ENCODE data around the gene CENPU. TPM values are rescaled to one million over a fixed set of nuclear protein-coding genes. Genes with fewer than 3 reads are reported as not detected.
"Not testable (repeated sequence)": the region's sequence is repeated elsewhere in the genome, so short reads cannot be mapped to it uniquely, and the experiment has no call there.

The CENPU gene
- total RNA-seq, 1 donor, result 4.6 TPM

DNA sequence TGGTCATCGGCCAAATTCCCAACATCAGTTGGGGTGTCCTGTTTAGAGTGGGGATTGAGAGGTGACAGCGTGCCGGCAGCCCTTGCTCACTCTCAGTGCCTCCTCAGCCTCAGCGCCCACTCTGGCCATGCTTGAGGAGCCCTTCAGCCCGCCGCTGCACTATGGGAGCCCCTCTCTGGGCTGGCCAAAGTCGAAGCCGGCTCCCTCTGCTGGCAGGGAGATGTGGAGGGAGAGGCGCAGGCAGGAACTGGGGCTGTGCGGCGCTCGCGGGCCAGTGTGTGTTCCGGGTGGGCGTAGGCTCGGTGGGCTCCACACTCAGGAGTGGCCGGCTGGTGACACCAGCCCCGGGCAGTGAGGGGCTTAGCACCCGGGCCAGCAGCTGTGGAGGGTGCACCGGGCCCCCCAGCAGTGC is 7.1 kb upstream of the CENPU start:
- H3K4me1 ChIP-seq (ENCODE audit: insufficient read depth, low read length), result peaks cover 23% of the 10 kb centered on the region
- no peaks in the 10 kb centered on the region for H3K27me3 ChIP-seq (ENCODE audit: insufficient read depth, low read length)
- H3K4me3 ChIP-seq (ENCODE audit: low read length), result no peak overlapping the region
- H3K9me3 ChIP-seq (ENCODE audit: low read depth, low read length), result no peaks in the 10 kb centered on the region

GRCh38 chr4:184739575-184739974 is 5.7 kb upstream of the CENPU start:
- not testable (repeated sequence) for H3K9me3 ChIP-seq (ENCODE audit: low read depth, low read length); H3K4me3 ChIP-seq (ENCODE audit: low read length); H3K27me3 ChIP-seq (ENCODE audit: insufficient read depth, low read length)
- peaks cover 17% of the 10 kb centered on the region for H3K4me1 ChIP-seq (ENCODE audit: insufficient read depth, low read length)

GRCh38 chr4:184734758-184735157 is 862 bp upstream of the CENPU start:
- Histone ChIP-seq H3K4me3 (ENCODE audit: low read length) (peak overlapping the region; percentile 68), H3K4me1 (ENCODE audit: insufficient read depth, low read length) (peaks cover 23% of the 10 kb centered on the region)

DNA sequence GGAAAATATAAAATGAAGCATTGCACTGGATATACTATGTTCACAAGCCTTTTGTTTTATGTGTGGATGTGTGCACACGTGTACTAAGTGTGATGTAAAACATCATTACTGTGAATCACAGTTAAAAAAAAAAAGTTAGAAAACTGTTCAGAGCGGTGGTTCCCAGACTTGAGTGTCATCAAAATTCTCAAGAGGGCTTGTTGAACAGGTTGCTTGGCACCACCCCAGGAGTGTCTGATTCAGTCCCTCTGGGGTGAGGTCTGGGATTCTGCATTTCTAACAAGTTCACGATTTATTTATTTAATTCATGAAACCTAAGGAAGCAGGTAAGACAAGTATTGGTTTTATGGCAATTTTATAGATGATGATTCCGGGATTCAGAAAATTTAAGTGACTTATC is 1.8 kb downstream of the CENPU start:
- no peaks in the 10 kb centered on the region for H3K9me3 ChIP-seq (ENCODE audit: low read depth, low read length)
- H3K4me1 ChIP-seq (ENCODE audit: insufficient read depth, low read length), result peaks cover 15% of the 10 kb centered on the region
- no peaks in the 10 kb centered on the region for H3K27me3 ChIP-seq (ENCODE audit: insufficient read depth, low read length)
- H3K4me3 ChIP-seq (ENCODE audit: low read length), result no peak overlapping the region

More at GRCh38 chr4:184734758-184735157, 862 bp upstream of the CENPU start:
- H3K27me3 ChIP-seq (ENCODE audit: insufficient read depth, low read length), result no peaks in the 10 kb centered on the region
- H3K9me3 ChIP-seq (ENCODE audit: low read depth, low read length), result no peaks in the 10 kb centered on the region

DNA sequence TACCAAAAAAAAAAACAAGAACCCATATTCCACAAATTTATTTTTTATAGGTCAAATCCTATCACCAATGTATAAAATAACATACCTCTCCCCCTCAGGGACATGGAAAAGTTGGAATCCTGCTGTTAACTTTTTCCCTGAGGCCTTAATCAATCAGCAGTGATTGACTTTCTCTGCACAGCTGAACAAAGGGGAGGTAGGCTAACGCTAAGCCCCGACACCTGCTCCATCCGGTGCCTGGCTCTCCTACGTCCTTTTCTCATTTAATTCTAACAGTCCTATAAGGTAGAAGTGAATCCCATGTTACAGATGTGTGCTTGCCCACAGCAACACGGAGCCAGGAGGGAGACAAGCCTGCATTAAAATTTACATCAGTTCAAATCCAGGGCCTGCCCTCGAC is 2.8 kb downstream of the CENPU start:
- Histone ChIP-seq H3K27me3 (ENCODE audit: insufficient read depth, low read length) (no peaks in the 10 kb centered on the region), H3K4me3 (ENCODE audit: low read length) (no peak overlapping the region), H3K9me3 (ENCODE audit: low read depth, low read length) (no peaks in the 10 kb centered on the region), H3K4me1 (ENCODE audit: insufficient read depth, low read length) (peaks cover 15% of the 10 kb centered on the region)

DNA sequence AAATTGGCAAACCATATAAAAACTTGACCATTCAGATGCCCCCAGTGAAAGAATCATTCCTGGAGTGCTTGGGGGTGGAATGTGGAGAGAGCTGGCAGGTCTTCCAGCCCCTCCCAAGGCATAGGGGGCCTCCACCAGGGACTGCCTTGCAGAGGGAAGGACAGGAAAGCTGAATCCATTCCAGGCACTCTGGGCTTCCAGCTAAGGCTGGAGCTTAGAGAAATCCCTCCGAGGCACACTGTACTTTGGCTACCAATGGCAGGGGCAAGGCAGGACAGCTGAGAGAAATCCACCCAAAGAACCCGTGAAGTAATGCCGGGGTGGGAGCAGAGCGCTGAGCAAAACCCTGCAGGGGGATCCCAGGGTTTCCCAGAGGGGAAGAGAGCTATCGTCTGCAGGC is 4.0 kb downstream of the CENPU start:
- Histone ChIP-seq H3K27me3 (ENCODE audit: insufficient read depth, low read length) (no peaks in the 10 kb centered on the region), H3K4me1 (ENCODE audit: insufficient read depth, low read length) (peaks cover 15% of the 10 kb centered on the region), H3K4me3 (ENCODE audit: low read length) (no peak overlapping the region), H3K9me3 (ENCODE audit: low read depth, low read length) (no peaks in the 10 kb centered on the region)

- Histone ChIP-seq H3K4me1 (ENCODE audit: insufficient read depth, low read length) (peaks cover 15% of the 10 kb centered on the region), H3K4me3 (ENCODE audit: low read length) (no peak overlapping the region), H3K27me3 (ENCODE audit: insufficient read depth, low read length) (no peaks in the 10 kb centered on the region), H3K9me3 (ENCODE audit: low read depth, low read length) (no peaks in the 10 kb centered on the region)
Measured at GRCh38 chr4:184728858-184729257, 5.0 kb downstream of the CENPU start.

DNA sequence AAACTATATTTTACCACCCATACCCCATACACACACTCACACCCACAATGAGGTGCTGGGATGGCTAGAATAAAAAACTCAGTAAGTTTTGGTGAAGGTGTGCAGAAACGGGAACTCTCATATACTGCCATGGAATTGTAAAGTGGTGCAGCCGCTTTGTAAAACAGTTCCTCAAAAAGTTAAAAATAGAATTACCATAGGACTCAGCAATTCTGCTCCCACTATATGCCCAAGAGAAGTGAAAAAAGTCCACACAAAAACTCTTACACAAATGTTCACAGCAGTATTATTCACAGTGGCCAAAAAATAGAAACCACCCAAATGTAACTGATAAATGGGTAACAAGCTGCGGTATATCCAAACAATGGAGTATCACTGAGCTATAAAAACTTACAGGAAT is 6.5 kb downstream of the CENPU start:
- H3K4me3 ChIP-seq (ENCODE audit: low read length), result no peak overlapping the region

DNA sequence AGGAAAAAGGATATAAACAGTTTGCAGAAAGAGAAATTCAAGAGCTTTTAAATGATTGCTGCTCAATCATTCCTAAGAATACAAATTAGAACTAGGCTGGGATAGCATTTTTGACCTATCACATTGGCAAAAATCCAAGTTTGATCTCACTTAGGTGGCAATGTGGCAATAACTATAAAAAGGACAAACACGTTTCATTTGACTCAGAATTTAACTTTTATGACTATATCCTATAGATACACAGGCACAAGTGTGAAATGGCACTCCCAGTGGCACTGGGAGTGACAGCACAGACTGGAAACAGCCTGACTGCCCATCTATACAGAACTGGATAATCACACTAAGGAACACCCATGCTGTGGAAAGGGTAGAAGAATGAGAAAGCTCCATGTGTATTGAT is 11.1 kb downstream of the CENPU start:
- H3K4me1 ChIP-seq (ENCODE audit: insufficient read depth, low read length), result peaks cover 3% of the 10 kb centered on the region
- H3K4me3 ChIP-seq (ENCODE audit: low read length), result no peak overlapping the region
- peaks cover 9% of the 10 kb centered on the region for H3K9me3 ChIP-seq (ENCODE audit: low read depth, low read length)
- H3K27me3 ChIP-seq (ENCODE audit: insufficient read depth, low read length), result no peaks in the 10 kb centered on the region

More for the DNA sequence above, 6.5 kb downstream of the CENPU start:
- peaks cover 5% of the 10 kb centered on the region for H3K4me1 ChIP-seq (ENCODE audit: insufficient read depth, low read length)
- H3K27me3 ChIP-seq (ENCODE audit: insufficient read depth, low read length), result no peaks in the 10 kb centered on the region
- H3K9me3 ChIP-seq (ENCODE audit: low read depth, low read length), result no peaks in the 10 kb centered on the region

- H3K4me3 ChIP-seq (ENCODE audit: low read length), result no peak overlapping the region
- no peaks in the 10 kb centered on the region for H3K4me1 ChIP-seq (ENCODE audit: insufficient read depth, low read length)
- H3K27me3 ChIP-seq (ENCODE audit: insufficient read depth, low read length), result no peaks in the 10 kb centered on the region
- peaks cover 9% of the 10 kb centered on the region for H3K9me3 ChIP-seq (ENCODE audit: low read depth, low read length)
Measured at GRCh38 chr4:184721254-184721653, 12.6 kb downstream of the CENPU start.

- Histone ChIP-seq H3K4me3 (ENCODE audit: low read length) (no peak overlapping the region), H3K4me1 (ENCODE audit: insufficient read depth, low read length) (no peaks in the 10 kb centered on the region), H3K27me3 (ENCODE audit: insufficient read depth, low read length) (no peaks in the 10 kb centered on the region), H3K9me3 (ENCODE audit: low read depth, low read length) (peaks cover 9% of the 10 kb centered on the region)
Measured at GRCh38 chr4:184719407-184719806, 14.5 kb downstream of the CENPU start.

GRCh38 chr4:184715526-184715925 is 18.4 kb downstream of the CENPU start:
- Histone ChIP-seq H3K4me1 (ENCODE audit: insufficient read depth, low read length) (no peaks in the 10 kb centered on the region), H3K9me3 (ENCODE audit: low read depth, low read length) (no peaks in the 10 kb centered on the region), H3K4me3 (ENCODE audit: low read length) (no peak overlapping the region), H3K27me3 (ENCODE audit: insufficient read depth, low read length) (no peaks in the 10 kb centered on the region)

DNA sequence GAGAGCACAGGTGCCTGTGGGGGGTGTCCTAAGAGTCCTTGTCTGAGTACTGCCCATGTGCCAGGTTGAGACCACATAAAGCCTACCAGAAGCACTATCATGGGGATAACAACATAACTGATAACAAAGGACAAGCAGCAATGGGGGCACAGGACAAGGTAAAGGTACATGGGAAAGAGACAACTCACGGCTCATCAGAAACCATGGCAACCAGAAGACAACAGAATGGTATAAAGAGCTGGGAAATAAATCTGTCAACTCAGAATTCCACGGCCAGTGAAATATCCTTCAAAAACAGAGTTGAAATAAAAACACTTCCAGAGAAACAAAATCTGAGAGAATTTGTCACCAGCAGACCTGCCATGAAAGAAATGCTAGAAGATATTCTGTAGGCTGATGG is 20.0 kb downstream of the CENPU start:
- Histone ChIP-seq H3K27me3 (ENCODE audit: insufficient read depth, low read length) (no peaks in the 10 kb centered on the region), H3K4me3 (ENCODE audit: low read length) (no peak overlapping the region), H3K4me1 (ENCODE audit: insufficient read depth, low read length) (no peaks in the 10 kb centered on the region), H3K9me3 (ENCODE audit: low read depth, low read length) (no peaks in the 10 kb centered on the region)

DNA sequence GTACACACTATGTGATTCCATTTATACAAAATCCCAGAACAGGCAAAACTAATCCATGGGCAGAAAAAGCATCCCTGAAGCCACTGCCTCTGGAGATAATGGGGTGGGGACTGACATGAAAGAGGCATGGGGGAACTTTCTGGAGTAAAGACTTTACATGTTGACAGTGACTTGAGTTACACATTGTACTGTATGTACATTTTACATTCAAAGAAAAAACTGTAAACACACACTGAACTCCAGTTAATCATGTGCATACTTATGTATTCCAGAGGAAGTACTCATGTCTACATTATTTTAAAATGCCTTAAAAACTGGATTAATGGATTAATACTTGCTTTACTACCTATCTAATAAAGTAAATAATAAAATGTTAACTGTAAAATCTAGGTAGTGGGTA is 21.6 kb downstream of the CENPU start:
- H3K27me3 ChIP-seq (ENCODE audit: insufficient read depth, low read length), result no peaks in the 10 kb centered on the region
- no peaks in the 10 kb centered on the region for H3K4me1 ChIP-seq (ENCODE audit: insufficient read depth, low read length)
- no peaks in the 10 kb centered on the region for H3K9me3 ChIP-seq (ENCODE audit: low read depth, low read length)
- no peak overlapping the region for H3K4me3 ChIP-seq (ENCODE audit: low read length)

GRCh38 chr4:184706453-184706852 is 27.4 kb downstream of the CENPU start:
- no peaks in the 10 kb centered on the region for H3K27me3 ChIP-seq (ENCODE audit: insufficient read depth, low read length)
- no peaks in the 10 kb centered on the region for H3K9me3 ChIP-seq (ENCODE audit: low read depth, low read length)
- no peak overlapping the region for H3K4me3 ChIP-seq (ENCODE audit: low read length)
- H3K4me1 ChIP-seq (ENCODE audit: insufficient read depth, low read length), result no peaks in the 10 kb centered on the region

- Histone ChIP-seq H3K4me1 (ENCODE audit: insufficient read depth, low read length) (no peaks in the 10 kb centered on the region), H3K9me3 (ENCODE audit: low read depth, low read length) (no peaks in the 10 kb centered on the region), H3K4me3 (ENCODE audit: low read length) (no peak overlapping the region), H3K27me3 (ENCODE audit: insufficient read depth, low read length) (no peaks in the 10 kb centered on the region)
Measured at GRCh38 chr4:184705692-184706091, 28.2 kb downstream of the CENPU start.

- Histone ChIP-seq H3K9me3 (ENCODE audit: low read depth, low read length) (no peaks in the 10 kb centered on the region), H3K4me3 (ENCODE audit: low read length) (no peak overlapping the region), H3K27me3 (ENCODE audit: insufficient read depth, low read length) (no peaks in the 10 kb centered on the region), H3K4me1 (ENCODE audit: insufficient read depth, low read length) (no peaks in the 10 kb centered on the region)
Measured at GRCh38 chr4:184702114-184702513, 31.8 kb downstream of the CENPU start.
